ENCODE data around the gene ME1.
"Not testable (repeated sequence)": the region's sequence is repeated elsewhere in the genome, so short reads cannot be mapped to it uniquely, and the experiment has no call there.

The ME1 gene

DNA sequence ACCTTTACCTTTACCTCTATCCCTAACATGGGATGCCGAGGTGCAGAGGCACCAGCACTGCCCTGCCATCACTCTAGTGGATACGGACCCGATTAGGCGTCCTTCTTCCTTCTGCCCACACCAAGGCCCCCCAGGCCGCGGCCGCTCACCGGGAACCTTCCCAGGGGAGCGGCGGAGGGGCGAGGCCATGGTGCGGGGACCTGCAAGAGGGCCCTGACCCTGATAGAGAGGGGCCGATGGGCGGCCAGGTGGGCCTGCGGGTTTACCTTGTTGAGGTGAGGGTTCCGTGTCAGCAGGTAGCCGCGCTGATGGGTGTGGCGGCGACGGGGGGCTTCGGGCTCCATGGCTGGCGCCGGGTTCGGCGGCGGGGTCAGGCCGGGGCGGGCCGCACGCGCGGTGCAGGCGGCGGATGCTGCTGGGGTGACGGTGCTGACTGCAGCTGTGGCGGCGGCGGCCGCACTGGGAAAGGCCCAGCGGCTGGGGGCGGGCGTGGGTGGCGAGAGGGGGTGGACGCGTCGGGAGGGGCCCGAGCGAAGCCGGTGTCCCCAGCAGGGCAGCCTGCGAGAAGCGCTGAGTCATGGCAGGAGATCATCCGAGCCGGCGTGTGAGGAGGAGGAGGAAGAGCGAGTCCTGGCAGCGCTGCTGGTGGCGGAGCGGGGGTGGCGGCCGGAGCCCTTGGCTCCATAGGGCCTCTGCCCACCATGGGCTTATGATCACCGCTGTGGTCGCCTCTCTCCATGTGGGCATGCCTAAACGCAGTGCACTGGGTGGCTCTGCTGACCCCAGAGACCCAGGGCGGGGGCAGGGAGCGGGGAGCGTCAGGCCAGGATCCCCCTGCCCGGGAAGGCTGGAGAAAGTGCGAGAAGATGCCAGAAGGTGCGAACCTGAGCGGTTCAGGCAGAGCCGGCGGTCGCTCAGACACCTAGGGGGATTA is at the start of gene ME1:
Gene ME1 (minus strand): TSS at position 441 of the 934 bp plus-strand sequence. CDS start 97 bp downstream, at position 344.
- in situ Hi-C loops (cut with HindIII; ENCODE audit: low sequenced_read_pairs) = no loop called here

DNA sequence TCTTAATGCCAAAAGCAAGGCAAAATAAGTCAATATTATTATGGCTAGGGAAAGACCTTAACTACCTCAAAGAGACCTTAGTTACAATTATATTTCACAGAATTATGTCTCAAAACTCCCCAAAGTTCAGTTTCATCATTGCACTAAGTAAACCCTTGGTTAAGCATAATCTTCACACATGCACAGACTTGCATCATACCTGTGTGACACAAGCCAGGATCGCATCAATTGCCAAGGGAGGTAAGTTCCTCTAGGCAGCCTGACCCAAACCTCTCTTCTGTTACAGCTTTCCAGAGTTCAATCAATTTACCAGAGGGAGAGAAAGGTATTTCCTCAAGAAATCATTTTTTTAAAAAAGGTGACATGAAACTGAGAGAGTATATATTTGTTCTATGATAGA is 49.6 kb upstream of the ME1 start:
- in situ Hi-C loops (cut with HindIII; ENCODE audit: low sequenced_read_pairs) = no loop called here

DNA sequence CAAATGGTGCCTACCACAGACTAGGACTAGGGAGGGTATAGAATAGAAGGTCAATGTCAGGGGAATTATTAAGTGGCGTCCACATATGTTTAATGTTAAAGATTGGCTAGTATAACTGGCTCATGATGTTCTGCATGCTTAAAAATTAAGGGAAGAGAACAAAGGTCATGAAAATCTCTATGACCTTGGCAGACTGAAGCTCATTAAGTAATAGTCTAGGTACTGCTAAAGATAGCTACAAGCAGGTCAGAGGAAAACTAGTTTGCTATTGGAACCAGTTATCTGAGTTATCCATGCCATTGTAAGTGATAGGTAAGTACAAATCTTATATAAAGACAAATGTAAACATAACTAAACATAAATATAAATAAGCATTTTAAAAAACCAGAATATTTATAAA is 48.5 kb upstream of the ME1 start:
- in situ Hi-C loops (cut with HindIII; ENCODE audit: low sequenced_read_pairs) = no loop called here

DNA sequence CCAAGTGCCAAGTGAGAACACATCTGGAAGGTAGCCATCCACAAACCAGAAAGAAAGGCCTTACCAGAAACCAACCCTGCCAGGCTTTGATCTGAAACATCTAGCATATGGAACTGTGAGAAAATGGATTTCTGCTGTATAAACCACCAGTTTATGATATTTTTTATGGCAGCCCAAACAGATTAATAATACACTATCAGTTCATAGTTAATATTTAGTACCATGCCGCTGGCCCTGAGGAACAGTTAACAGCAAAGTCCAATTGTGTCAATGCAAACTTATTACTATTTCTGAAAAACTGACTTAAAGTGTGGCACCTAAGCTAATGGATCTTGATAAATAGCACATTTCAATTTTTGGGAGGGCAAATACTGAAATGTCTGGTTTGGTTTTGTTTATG is 46.1 kb upstream of the ME1 start:
- in situ Hi-C loops (cut with HindIII; ENCODE audit: low sequenced_read_pairs) = no loop called here

DNA sequence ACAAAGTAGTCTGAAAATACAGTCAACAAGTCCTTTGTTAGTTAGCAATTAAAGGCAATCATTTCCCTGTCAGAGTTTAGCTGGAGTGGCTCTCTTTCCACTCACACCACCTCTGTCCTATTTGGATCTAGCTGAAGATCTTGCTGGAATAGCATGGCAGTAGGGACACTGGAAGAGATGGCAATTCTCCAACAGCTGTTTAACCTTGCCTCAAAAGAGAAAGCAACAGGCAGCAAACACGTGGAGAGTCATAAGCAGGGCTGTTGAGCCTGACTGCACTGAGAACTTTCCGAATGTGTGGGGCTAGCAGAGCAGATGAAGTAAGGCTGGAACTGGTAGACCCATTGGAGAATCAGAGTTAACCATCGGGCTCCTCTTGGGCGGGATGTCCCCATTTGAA is 43.5 kb upstream of the ME1 start:
- in situ Hi-C loops (cut with HindIII; ENCODE audit: low sequenced_read_pairs) = no loop called here

DNA sequence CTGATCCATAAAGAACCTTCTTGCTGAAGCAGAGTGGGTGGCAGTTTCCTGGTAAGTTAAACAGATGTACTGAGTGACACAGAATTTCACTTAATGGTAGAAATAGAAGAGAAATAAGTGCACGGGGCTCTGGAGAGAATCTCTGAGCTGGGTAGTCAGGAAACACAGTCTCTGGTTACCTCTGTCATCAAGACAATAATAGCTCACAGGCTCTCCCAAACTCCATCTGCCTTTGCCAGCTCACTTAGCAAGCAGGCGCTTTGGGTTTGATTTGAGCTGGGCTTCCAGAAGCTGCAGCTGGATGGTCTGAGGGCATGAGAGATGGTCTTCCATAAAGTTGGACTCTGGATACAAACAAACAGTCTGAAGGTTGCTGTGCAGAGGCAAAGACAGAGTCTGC is 41.9 kb upstream of the ME1 start:
- in situ Hi-C loops (cut with HindIII; ENCODE audit: low sequenced_read_pairs) = no loop called here

DNA sequence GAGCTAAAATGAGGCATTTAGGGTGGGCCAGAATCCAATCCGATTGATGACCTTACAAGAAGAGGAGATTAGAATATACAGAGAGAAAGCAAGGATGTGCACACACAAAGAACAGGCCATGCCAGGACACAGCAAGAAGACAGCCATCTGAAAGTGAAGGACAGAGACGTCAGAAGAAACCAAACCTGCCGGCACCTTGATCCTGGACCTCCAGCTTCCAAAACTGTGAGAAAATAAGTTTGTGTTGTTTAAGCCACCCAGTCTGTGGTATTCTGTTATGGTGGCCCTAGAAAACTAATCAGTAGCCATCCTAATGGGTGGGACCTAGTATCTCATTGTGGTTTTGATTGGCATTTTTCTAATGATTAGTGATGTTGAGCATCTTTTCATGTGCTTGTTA is 39.7 kb upstream of the ME1 start:
- in situ Hi-C loops (cut with HindIII; ENCODE audit: low sequenced_read_pairs) = no loop called here

DNA sequence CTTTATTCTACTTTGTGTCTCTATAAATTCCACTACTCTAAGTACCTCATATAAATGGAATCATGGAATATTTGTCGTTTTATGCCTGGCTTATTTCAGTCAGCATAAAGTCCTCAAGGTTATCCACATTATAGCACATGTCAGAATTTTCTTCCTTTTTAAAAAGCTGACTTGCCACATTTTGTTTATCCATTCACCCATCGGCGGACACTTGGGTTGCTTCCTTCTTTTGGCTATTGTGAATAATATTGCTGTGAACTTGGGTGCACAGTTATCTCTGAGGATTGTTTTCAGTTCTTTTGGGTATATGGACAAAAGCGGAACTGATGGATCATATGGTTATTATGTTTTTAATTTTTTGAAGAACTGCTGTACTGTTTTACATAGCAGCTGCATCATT is 39.1 kb upstream of the ME1 start:
- in situ Hi-C loops (cut with HindIII; ENCODE audit: low sequenced_read_pairs) = no loop called here

DNA sequence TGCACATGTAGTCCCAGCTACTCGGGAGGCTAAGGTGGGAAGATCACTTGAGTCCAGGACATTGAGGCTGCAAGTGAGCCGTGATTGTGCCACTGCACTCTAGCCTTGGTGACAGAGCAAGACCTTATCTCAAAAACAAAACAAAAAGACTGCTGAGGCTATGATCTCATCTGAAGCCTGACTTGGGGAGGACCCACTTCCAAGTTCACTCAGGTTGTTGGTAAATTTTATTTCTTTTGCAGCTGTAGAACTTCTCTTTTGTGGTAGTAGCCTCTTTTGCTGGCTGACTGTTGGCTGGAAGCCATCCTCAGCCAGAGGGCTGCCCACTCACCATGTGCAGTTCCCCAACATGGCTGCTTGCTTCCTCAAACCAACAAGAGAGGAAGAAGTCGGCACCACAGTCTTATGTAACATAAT is 36.8 kb upstream of the ME1 start:
- in situ Hi-C loops (cut with HindIII; ENCODE audit: low sequenced_read_pairs) = no loop called here

DNA sequence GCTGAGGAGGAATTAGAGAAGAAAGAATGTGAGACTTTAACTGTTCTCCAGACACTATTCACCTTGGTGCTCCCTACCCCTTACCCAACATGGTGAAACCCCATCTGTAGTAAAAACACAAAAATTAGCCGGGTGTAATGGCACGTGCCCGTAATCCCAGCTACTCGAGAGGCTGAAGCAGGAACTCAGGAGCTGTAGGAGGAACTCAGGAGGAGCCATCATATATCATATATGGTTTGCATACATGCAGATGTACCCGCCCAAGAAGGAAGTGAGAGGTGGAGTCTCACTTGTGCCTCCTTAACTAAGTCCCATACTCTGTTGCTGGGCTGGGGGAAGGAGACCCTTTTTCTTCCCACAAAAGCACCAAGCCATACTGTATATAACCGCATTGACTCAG is 35.5 kb upstream of the ME1 start:
- in situ Hi-C loops (cut with HindIII; ENCODE audit: low sequenced_read_pairs) = no loop called here

DNA sequence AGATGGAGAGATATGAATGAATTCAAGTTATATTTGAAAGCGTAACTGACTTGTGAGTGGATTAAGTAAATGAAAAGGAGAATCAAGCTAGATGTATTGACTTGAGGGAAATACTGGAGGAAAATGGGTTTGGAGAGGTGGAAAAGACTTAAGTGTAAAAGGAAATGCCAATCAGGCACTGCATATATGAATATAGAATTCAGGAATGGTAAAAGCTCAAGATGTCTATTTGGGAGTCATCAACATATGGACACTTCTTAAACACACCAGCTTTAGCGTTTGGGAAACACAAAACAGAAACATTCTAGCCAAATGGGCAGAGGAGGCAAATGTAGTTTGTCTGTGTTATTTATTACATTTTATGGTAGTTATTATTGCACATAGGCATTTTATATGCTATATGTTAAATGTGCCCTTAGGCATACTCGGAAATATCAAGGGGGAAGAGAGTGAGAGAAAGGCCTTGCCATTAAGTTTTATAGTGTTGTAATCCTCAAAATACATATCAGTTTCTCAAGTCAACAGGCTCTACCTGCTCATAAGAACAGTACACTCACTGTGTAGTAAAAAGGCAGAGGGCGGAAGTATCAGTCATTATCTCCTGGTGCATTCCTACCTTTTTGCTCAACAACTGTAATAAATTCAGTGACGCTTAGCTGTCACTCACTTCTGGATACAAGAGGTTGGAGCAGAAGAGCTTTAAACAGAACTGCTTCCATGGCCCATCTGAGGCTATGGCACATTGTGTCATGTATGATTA is 33.7 kb upstream of the ME1 start:
- in situ Hi-C loops (cut with HindIII; ENCODE audit: low sequenced_read_pairs) = no loop called here

DNA sequence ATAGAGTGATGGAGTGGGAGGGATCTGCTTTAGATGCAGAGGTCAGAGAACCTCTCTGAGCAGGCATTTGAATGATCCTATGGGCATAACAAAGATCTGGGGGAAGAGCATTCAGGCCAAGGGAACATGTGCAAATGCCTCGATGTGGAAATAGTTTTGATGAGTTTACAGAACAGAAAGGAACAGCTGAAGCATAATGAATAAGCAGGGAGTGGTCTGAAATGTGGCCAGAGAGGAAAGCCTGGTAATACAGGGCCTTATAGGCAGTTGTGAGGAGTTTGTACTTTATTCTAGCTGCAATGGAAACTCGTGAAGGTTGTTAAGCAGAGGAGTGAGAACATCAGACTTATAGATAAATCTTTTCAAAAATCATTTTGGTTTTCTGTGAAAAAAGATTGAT is 33.0 kb upstream of the ME1 start:
- in situ Hi-C loops (cut with HindIII; ENCODE audit: low sequenced_read_pairs) = no loop called here

DNA sequence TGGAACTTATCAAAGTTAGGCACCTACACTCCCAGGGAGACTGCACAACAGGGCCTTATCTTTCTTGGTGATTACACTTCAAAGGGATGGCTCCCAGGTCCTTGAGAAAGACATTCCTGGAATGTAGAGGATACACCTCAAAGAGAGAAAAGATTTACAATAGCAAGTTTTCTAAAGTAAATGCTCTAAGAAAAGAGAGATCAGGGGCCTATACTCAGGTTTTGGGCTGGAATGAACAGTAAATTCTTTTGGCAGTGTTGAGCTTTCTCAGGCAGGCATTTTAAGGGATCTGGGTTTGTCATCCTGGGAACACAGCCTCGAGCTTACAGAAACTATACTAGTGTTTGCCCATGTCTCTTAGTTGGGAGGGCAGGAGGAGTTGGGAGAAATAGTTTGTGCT is 31.7 kb upstream of the ME1 start:
- in situ Hi-C loops (cut with HindIII; ENCODE audit: low sequenced_read_pairs) = no loop called here

DNA sequence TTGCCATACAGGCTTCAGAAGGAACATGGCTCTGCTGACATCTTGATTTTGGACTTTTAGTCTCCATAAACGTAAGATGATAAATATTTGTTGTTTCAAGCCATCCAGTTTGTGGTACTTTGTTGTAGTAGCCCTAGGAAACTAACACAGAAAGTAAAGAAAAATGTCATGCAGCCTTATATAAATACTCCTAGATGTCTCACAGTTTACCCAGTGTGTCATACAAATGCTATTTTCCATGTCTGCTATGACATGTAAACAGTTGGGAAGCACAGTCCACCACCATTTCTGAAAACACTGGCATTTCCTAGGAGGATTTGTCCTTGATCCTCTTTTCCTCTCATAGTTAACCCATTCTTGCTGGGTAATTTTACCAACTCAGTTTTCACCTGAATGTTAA is 30.6 kb upstream of the ME1 start:
- in situ Hi-C loops (cut with HindIII; ENCODE audit: low sequenced_read_pairs) = no loop called here

DNA sequence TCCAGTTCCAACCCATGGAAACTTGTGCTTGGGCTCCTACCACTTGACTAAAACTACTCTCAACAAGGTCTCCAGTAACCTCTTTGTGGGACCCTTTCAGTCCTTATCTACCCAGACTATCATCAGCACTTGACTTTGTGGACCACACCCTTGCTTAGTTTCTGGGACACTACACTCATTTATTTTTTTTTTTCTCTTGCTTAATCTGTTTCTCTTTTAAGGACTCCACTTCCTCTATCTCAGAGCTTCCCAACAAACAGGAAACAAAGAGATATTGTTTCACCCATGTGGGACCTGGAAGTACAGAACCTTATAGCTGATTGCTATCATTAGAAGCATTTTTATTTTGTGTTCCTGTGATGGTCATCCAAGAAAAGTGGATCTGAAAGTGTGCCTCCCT is 28.8 kb upstream of the ME1 start:
- in situ Hi-C loops (cut with HindIII; ENCODE audit: low sequenced_read_pairs) = no loop called here

DNA sequence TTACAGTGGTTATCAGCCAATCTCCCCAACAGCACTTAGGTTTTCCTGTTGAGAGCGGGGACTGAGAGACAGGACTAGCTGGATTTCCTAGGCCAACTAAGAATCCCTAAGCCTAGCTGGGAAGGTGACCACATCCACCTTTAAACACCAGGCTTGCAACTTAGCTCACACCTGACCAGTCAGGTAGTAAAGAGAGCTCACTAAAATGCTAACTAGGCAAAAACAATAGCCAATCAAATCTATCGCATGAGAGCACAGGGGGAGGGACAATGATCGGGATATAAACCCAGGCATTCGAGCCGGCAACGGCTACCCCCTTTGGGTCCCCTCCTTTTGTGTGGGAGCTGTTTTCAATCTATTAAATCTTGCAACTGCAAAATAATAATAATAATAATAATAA is 19.2 kb upstream of the ME1 start:
- in situ Hi-C loops (cut with HindIII; ENCODE audit: low sequenced_read_pairs) = not testable (repeated sequence)

DNA sequence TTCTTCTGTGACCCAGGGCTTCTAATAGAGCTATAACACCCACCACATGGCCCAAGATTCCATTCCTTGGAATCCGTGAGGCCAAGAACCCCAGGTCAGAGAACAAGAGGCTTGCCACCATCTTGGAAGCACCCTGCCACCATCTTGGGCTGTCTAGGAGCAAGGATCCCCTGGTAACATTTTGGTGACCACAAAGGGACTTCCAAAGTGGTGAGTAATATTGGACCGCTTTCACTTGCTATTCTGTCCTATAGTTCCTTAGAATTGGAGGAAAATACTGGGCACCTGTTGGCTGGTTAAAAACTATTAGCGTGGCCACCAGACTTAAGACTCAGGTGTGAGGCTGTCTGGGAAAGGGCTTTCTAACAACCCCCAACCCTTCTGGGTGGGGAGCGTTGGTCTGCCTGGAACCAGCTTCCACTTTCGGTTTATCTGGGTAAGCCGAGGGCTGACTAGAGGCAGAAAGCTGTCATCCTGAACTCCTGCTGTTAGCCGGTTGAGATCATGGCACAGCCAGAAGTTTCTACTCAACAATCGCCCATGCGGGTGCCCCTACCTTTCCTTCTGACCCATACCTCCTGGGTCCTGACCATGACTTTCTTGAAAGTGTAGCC is 13.3 kb upstream of the ME1 start:
- in situ Hi-C loops (cut with HindIII; ENCODE audit: low sequenced_read_pairs) = not testable (repeated sequence)

DNA sequence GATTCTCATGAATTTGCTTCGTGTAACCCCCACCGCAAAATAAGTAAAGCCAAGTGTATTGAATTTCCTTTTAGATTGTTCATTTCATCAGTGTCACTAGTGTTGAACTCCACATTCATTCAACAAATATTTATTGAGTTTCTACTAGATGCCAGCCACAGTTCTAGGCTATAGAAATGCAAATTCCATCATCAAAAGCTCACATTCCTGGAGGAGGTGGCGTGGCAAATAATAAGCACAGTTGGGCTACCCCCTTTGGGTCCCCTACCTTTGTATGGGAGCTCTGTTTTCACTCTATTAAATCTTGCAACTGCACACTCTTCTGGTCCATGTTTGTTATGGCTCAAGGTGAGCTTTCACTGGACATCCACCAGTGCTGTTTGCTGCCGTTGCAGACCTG is 12.7 kb upstream of the ME1 start:
- in situ Hi-C loops (cut with HindIII; ENCODE audit: low sequenced_read_pairs) = no loop called here

DNA sequence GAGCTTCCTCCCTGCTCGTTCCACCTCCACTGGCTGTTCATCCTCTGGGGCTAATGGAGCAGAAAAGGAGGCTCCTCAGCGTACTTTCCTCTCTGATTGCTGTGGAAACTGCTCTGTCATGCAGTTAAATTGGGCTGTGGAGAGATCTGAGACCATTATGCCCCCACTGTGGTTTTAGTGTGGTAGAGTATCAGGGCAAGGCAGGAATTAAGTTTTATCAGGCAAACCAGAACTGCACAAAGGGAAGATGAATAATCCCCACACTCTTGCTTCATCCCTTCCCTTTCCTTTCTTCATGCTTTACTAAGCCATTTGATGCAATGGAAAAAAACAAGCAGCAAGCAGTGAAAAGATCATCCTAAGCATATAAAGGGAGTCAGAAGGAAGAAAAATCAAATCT is 11.9 kb upstream of the ME1 start:
- in situ Hi-C loops (cut with HindIII; ENCODE audit: low sequenced_read_pairs) = no loop called here

DNA sequence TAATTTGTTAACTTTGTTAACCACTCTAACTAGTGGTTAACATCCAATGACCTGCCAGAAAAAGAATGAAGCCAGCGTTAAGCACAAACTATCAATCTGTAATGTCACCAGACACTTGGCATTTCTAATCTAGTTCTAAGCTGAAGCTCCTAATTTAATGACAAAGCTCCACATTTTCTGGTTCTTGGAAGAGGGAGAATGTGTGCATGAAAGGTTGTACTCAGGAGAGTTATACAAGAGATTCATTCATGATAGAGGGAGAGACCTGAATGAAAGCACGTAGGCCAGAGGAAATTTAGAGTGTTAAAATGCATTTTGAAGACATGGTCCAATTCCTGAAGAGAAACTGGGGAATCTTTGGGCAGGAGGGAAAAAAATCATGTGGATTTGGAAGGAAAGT is 8.3 kb upstream of the ME1 start:
- in situ Hi-C loops (cut with HindIII; ENCODE audit: low sequenced_read_pairs) = no loop called here

DNA sequence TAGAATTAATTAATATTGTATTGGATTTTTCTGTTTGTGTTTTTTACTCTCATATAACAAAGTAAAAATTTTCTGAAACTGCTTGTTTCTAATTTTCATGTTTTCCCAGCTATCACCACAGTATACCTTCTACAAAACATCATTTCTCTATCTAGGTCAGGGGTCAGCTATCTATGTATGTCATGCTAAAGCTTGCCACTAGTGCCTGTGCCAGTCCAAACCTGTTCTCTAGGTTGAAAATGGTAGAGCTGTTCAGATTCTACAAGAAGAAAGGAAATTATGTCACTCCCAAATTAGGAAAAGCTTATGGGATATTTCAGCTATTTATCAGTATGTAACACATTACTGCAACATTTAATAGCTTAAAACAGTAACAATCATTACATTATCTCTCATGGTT is 5.8 kb upstream of the ME1 start:
- in situ Hi-C loops (cut with HindIII; ENCODE audit: low sequenced_read_pairs) = no loop called here

DNA sequence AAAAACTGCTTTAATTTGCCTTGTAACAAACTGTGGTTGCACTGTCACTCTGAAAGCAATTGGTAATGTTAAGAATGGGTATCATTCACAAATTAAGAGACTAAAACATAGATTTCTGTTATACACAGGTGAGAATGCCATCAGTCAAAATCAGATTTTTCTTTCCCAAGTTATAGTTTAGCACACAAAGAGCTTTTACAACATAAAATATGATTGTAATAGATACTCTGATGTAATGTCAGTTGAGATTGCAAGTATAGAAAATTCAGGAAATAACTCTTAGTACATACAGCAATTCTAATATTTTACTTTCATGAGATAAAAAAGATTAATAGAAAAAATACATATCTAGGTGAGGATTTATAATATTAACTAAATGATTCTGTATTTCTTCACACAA is 2.3 kb upstream of the ME1 start:
- in situ Hi-C loops (cut with HindIII; ENCODE audit: low sequenced_read_pairs) = no loop called here
